ENCODE data around the gene ZNF598.

Gene ZNF598

DNA sequence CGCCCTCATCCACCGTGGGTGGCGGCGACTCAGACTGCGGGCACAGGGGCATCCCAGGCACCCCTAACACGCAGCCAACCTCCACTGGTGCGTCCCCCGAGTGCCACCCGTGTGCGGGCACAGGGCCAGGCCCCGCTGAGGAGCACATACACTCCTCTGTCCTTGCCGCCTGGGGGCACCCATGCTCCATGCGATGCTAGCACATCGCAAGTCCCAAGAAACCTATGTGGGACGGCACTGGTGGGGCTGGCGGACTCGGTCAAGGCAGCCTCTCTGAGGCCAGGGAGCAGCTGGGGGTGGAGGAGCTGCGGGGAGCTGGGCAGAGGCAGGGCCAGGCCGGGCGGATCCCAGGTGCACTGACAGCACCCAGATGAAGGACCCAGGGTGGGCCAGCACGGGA, 4.0 kb downstream of the ZNF598 start:
- peak in 1 of 2 donors; percentile 19 for DNase-seq

DNA sequence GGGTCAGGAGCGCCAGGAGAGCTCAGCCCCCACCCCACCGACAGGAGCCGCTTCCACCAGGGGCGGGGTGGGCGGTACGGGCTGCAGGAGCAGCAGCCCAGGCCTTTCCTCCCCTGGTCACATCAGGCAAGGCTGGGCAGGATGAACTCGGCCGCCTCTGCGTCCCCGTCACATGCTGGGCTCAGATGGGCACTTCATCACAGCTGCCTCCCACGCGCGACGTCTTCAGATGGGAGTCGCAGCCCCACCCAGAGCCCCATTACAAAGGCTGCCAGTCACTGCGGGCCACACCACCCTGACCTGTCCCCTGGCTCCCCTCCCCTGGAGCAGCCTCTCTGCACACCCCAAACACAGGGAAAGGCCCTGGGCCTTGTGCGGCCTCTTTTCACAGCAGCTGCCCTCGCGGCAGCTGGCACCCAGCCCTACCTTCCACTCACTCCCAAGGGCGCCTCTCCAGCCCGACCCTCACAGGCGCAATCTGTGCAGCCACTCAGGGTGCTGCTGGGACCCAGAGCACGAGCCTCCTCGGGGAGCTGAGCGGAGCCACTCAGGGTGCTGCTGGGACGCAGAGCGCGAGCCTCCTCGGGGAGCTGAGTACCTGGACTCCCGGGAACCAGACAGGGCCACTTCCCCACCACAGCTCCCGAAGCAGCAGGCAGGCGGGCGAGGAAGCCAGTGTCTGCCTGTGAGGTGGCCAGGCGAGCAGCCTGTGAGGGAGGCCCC, 4.7 kb downstream of the ZNF598 start:
- DNase-seq, result no peak

DNA sequence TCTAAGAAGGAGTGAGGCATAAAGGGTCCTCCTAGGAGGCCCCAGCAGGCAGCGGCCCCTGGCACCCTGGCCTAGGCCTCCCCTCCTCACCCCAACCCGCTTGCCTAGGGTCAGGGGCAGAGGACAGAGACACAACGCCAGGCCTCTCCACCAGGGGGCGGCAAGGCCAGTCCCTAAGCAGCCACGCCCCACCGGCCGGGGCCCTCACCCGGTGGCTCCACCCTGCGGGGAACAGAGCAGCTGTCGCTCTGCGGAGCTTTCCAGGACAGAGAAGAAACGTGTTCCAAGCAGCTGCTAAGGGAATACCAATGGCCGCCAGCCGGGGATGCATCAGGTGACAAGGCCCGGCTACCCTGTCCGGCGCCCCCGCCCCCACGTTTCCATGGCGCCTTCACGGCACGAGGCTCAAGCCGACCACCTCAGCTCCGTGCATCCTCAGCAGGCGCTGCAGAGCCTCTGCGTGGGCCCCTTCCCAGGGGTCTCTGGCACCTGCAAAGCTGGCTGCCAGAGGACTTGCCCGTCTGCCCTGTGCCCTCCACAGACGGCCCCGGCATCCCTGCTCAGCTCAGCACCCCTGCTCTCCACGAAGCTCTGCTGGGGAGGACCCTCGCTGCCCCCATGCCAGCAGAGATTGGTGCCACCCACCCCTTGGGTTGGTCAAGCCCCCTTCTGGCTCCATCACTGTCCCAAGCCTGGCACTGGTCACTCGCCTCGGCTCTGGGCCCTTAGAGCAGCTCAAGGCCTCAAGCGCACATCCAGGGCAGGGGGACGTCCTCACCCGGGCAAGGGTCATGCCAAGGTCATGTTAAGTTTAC, 5.6 kb downstream of the ZNF598 start:
- peak; percentile 34 to 52 for DNase-seq

DNA sequence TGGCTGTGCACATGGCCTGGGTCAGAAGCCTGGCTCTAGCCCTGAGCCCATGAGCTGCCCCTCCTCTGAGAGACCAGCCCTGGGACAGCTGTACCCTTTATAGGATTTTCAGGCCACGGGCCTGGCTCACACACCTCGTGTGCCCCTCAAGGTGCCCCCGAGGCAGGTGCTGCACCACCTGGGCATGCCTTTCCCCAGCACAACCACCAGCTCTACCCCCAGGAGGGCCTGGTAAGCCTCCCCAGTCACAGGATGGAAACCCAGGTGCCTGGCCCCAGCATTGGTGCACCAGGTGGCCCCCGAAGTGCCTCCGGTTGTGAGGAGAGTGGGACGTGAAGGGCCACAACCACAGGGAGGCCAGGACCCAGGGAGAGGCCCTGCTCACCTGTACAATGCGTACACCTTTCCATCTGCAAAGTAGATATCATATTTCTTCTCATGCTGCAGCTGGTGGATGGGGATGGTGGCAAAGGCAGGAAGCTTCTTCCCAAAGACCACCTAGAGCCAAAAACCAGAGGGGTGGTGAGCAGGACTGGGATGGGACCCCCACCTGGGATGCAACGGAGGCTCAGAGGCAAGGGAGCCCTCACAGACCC, 6.3 kb downstream of the ZNF598 start:
- no peak for DNase-seq

DNA sequence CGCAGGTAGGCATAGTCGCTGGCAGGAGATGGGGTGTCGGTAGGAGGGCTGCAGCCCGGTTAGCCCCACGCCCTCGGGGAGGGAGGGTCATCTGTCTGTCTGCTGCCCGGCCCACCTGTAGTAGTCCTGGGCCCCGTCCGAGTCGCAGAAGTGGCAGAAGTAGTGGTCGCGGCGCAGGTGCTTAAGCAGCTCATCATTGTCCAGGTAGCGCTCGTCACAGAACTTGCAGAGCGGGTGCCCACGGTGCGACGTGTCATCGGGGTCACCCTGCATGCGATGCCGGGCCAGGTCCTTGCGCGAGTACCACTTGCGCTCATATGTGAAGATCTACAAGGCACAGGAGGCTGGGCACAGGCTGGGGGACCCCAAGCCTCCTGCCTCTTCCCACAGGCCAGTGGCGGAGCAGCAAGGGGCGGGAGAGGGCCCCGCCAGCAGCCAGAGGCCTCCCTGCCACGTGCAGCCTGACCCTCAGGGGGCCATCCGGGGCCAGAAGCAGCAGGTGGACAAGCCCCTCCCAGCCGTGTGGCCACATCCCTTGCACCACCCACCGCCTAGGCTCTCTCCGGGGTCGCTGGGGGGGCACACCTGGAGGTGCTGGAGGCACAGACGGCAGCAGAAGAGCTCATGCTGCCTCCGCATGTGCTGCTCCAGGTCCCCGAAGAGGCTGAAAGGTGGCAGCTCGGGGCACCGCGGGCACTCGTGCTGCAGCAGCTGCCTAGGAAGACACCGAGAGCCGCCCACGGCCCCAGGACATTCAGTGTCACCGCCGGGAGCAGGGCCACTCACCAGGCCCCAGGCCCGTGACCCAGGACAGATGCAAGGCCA, 7.0 kb downstream of the ZNF598 start:
- no peak for DNase-seq

DNA sequence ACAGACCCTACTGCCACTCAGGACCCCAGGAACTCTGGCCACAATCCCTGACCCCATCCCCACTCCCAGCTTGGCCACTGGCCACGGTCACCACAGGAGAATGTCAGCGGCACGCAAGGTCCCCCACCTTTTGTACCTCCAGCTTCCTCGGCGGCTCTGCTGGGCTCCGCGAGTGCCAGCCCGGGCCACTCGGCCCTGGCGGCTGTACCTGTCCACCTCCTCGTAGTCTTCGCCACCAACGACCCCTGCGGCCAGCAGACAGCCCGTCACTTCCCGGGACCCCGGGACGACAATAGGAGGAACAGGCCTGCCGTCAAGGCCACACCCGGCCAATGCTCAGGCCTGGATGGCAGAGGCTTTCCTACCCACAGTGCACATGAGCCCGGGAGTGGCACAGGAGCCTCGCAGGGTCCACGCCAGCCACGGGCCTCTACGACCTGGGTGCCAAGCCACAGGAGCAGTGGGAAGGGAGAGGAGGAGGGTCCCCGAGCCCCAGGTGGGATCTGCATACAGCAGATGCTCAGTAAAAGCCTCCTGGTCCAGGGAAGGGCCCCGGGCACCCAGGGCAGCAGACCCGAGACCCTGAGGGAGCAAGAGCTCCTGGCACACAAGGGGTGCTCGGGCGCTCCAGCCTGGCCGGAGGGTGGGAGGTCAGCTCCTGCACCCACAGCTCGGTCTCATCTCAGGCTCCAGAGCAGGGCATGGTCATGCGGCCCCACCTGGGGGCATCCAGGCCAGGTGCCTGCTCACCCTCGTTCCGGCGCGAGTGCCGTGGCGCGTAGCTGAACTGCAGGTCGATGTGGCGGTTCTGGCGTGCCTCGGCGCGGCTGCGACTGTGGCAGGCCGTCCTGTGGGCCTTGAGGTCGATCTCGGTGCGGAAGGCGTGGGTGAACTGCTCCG, 7.9 kb downstream of the ZNF598 start:
- DNase-seq, result no peak

DNA sequence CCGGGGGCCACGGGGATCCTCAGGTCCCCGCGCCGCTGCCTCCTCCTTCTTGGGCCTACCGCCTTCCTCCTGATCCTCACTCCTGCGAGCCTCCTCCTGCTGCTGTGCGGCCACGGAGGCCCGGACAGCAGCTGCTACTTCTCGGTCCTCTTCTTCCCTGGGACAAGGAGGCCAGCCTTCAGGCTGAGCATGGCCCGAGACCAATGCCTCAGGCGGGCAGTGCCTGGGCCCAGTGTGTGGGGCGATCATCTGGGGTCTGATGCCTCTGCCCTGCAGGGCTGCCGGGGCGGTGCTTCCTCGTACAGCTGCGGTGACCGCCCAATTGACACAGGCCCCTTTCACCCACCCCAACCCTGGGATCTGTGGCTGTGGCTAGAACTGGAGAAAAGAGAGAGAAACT, 8.6 kb downstream of the ZNF598 start:
- no peak for DNase-seq

DNA sequence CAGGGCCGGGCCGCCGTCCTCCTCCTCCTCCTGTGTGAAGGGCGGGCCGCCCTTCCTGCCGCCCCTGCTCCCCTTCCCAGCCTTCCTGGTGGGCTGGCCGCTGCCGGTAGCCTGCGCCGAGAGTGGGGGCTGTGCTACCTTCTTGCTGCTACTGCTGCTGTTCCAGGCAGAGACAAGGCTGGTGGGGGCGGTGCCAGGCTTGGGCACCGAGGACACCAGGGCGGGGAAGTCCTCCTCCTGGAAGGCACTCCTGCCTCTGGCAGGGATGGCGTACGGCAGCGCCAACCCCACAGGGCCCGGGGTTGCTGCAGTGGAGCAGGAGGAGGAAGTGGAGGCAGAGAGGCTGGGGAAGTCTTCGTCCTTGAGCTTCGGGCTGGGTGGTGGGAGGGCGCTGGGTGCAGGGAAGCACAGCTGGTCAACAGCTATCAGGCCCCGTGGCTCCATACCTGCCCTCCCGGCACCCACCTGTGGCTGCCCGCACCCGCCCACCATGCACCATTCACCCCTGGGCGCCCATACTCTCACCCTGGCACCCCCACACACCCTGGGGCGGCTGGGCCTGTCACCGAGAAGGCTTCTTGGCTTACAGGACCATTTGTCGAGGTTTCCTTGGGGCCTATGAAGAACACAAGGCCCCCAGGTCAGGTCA, 9.6 kb downstream of the ZNF598 start:
- DNase-seq, result no peak

DNA sequence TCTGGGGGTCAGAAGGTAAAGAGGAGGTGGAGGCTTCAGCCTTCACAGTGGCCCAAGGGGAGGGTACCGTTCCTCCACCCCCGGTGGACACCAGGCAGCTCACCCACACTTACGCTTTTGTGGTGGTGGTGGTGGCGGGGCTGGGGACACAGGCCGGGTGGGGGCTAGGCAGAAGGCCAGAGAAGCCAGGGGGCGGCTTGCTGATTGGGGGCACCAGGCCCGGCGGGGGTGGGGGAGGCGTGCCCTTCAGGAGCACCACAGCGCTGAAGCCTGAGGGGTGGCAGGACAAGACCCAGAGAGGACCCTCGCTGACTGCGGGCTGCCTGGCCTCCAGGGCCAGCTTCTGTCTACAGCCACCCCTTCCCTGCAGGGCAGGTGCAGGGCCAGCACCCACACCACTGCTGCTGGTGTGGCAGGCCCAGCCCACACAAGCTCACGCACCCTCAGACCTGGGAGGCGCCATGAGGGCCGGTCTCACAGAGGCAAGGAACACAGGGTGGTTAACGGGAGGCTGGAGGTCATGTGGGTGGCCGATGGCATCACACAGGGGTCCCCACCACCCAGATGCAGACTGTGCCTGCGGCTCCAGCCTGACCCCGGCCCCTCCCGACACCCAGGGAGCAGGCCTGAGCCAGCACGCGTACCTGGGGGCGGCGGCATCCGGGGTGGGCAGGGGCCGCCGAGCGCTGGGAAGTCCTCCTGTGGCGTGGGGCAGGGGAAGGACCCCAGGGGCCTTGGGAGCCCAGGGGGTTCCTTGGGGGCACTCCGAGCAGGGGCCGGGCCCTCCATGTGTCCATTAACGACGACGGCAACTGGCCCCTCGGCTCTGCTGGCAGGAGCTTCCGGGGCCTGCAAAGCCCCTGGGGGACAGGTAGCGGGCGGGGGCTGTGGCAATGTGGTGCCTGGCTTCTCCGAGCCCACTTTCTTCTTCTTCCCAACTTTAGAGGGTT, 10.5 kb downstream of the ZNF598 start:
- no peak for DNase-seq

DNA sequence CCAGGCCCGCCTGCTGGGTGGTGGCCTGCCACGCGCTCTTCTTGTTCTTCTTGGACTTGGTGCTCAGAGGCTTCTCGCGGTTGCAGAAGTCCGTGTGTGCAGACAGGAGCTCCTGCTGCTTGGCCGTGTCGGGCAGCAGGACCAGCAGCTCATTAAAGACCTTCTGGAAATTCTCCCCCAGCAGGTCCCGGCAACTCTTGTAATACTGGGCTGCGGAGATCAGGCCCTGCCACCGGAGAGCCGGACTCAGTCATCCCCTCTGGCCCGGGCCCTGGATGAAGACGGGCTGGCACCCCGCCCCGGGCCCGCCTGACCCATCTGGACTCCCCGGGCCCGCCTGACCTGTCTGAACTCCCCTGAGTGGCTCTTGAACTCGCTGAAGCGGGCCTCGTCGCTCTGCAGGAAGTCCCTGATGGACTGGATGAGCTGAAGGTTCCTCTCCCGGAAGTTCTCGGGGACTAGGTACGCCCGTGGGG, 11.2 kb downstream of the ZNF598 start:
- no peak for DNase-seq

DNA sequence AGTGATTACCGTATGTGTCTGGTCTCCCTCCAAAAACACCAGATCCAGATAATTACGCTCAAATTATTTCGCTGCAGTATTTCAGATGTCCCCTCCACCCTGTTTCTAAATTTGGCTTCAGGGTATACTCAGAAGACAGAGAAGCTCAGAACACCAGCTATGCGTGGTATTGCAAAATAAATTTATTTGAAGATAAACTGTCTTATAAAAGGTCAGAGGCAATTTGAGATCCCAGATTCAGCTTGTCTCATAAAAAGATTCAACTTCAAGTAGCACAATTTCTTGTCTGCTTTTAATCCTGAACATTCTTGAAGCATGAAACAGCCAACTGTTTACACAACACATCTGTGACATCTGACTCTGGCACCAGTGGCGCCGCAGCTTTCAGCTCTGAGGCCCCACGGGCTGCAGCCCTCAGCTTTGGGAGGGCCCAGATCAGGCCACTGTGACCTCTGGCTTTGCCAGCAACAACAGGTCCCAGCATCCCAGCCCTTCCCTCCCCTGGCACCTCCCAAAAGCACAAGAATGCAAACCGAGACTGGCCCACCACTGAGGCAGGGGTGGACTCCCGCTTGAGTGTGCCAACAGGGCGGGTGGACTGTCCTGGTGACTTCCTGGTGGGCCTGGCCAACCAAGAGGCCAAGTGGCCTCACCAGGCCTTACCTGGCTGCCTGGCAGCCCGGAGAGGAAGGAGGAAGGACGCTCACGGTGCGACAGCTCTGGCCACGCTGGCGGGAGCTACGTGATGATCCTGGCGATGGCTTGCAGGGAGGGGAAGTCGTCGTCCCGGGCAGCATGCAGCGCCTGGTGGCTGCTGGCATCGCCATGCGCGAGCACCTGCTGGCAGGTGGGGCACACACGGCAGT, 11.9 kb downstream of the ZNF598 start:
- peak in 1 of 2 donors; percentile 11 for DNase-seq

DNA sequence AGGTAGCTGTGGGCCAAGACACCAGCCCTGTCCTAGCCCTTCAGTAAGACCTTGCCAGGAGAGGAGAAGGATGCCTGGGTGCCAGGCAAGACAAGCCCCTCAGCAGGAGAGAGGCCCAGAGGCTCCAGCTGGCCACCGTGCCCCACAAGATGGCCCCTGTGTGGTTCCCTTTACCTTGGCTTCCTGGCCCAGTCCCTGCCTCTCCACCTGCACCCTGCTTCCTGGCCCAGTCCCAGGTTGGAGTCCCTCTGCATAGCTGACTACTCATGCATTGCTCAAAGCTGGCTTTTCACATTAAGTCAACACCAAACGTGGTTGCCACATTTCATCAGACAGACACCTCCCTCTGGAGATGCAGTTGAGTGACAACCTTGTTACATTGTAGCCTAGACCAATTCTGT, 15.9 kb downstream of the ZNF598 start:
- no peak for DNase-seq

DNA sequence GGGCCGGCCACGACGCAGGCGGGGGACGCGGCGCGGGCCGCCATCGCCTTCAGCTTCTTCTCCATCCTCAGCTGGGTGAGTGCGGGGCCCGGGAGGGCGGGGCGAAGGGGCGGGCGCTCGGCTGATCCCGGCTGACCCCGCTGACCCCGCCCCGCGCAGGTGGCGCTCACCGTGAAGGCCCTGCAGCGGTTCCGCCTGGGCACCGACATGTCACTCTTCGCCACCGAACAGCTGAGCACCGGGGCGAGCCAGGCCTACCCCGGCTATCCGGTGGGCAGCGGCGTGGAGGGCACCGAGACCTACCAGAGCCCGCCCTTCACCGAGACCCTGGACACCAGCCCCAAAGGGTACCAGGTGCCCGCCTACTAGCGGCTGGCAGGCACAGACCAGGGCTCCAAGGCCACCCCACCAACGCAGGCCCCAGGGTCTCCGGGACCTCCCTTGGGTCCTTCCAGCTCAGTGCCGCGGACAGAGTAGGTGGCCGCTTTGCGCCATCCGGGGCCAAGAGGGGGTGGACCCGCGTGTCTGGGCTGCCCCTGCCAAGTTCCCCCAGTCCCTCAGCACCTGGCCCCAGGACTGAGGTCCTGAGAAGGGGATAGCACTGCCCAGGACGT, 16.8 kb downstream of the ZNF598 start:
- DNase-seq, result no peak

DNA sequence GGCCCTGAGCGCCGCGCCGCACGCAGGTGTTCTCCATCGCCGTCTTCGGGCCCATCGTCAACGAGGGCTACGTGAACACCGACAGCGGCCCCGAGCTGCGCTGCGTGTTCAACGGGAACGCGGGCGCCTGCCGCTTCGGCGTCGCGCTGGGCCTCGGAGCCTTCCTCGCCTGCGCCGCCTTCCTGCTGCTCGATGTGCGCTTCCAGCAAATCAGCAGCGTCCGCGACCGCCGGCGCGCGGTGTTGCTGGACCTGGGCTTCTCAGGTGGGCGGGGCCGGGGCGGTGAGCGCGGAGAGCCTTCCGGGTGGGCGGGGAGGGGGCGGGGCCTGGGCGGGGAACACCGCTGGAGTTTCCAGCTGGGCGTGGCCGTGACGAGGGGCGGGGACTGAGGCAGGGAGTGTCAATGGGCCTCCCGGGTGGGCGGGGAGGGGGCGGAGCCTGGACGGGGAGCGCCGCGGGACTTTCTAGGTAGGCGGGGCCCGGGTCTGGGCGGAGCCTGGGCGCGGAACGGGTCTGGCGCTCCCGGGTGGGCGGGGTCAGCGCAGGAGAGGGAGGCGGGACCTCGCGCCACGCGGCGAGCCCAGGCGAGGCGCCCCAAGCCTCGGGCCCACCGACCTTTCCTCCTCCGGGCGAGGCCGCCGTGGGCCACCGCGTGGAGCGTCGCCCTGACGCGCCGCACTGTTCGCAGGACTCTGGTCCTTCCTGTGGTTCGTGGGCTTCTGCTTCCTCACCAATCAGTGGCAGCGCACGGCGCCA, 17.5 kb downstream of the ZNF598 start:
- DNase-seq, result peak; percentile 67 to 84

DNA sequence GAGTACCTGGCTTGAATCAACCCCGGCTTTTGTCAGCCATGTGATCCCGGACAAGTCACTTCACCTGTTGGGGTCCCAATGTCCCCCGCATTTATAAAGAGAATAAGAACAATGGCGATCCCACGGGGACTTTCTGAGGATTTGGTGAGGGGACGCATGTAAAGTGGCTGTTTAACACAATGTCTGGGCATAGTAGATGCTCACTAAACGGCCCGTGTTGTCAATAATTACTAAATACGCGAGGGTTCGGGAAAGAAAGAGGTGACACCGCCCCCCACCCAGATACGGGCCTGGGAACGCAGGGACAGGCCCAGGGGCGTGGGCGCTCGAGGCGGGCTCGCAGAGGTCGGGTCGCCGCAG, 18.1 kb downstream of the ZNF598 start:
- no peak for DNase-seq

DNA sequence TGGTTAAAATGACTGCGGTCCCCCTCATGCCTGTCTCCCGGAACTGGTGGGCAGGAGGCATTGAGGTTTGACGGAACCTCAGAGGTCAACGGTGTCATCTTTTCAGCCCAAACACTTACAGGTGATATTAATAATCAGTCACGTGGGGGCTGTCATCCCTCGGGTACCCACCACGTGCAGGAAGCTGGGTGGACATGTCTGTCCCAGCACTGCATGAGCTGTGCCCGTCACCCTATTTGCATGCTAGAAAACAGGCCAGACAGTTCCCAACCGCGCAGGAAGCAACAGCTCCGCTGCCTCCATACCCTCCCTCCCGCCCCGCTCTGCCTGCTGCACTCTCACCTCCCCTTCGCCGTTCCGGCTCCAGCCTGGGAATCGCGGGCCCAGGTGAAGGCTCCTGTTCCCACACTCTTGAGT, 18.5 kb downstream of the ZNF598 start:
- no peak for DNase-seq

DNA sequence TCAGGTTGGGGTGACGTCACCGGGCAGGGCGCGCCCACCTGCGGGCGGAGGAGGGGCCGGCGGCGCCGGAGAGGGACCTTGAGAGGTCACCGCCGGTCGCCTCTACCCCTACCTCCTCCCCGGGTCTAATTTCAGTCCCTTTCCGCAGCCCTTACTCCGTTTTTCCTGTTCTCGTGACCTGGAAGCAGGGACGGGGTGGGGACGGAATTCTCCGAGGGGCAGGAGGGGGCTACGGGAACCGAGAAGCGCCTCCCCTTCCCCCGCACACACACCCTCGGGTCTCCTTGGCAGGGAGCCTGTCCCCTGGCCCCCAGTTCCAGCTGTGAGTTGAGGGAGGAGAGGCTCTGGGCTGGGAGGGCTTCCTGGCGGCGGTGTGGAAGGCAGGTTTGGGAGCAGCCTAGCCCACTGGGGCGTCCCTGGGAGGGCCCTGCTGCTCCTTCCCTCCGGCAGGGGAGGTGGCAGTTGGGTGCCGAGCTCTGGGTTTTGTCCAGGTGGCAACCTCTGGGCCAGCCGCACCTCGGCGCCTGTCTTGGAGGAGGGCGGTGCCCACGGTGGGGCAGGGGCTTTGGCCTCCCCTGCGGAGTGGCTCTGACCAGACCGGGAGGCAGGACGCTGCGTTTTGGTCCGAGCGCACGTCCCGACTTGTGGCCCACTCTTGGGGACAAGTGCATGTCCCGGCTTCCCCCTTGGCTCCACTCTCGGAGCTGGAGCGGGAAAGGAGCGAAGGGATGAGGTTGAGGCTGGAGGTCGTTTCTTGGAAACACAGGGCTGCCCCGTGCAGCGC, 19.1 kb downstream of the ZNF598 start:
- DNase-seq, result no peak

Data from hippocampal formation (tissue), 2 donors.